ENCODE data around the gene KLRC3. TPM values are rescaled to one million over a fixed set of nuclear protein-coding genes. Genes with fewer than 3 reads are reported as not detected.
"Not testable (repeated sequence)": the region's sequence is repeated elsewhere in the genome, so short reads cannot be mapped to it uniquely, and the experiment has no call there.

The KLRC3 gene
- polyA plus RNA-seq = under 1 TPM in 2 of 3 donors, not detected in 1; 0.17 to 0.27 TPM

GRCh38 chr12:10420334-10420733 lies at the start of gene KLRC3:
Gene KLRC3, minus strand, starts transcription at chr12:10420595. Its CDS starts 45 bp downstream, at chr12:10420550.
- 16 to 54% (median 19%) methylated on average over 1 of the region's 1 CpG for WGBS, 3 donors
- not testable (repeated sequence) for H3K27ac ChIP-seq (ENCODE audit: low read depth, low read length)

GRCh38 chr12:10469701-10470100 lies 49.3 kb upstream of the KLRC3 start:
- no peak overlapping the region for H3K27ac ChIP-seq (ENCODE audit: low read depth, low read length)
- WGBS, 3 donors = 83 to 93% (median 86%) methylated on average over 1 of the region's 1 CpG

DNA sequence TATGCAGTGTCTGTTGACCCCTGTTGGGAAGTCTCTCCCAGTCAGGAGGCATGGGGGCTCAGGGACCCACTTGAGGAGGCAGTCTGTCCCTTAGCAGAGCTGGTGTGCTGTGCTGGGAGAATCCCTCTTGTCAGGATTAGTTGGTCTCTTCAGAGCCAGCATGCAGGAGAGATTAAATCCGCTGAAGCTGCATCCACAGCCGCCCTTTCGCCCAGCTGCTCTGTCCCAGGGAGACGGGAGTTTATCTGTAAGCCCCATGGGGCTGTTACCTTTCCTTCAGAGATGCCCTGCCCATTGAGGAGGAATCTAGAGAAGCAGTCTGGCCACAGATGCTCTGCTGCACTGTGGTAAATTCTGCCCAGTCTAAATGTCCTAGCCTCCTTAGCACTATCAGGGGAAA lies 45.9 kb upstream of the KLRC3 start:
- no peak overlapping the region for H3K27ac ChIP-seq (ENCODE audit: low read depth, low read length)
- WGBS, 3 donors = 82 to 90% (median 89%) methylated on average over 4 of the region's 4 CpGs

DNA sequence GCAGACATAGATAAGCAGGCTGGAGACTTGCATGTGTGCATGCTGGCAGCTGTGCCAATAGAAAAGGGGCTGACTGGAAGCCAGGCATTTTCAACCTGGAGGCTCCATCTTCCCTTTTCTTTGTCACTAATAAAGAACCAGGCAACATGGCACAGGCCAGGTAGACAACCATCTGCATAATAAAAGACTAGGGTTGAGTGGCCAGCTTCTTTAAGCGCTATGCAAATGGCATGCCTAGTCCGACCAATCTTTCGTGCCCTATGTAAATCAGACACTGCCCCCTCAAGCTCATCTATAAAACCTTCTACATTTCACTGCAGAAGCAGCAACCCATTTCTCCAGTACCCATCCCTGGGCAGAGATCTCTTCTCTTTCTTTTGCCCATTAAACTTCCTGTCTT lies 37.4 kb upstream of the KLRC3 start:
- 83 to 94% (median 93%) methylated on average over 3 of the region's 3 CpGs for WGBS, 3 donors
- H3K27ac ChIP-seq (ENCODE audit: low read depth, low read length) = no peak overlapping the region

GRCh38 chr12:10456856-10457255 lies 36.5 kb upstream of the KLRC3 start:
- 76 to 92% (median 91%) methylated on average over 2 of the region's 2 CpGs for WGBS, 3 donors
- H3K27ac ChIP-seq (ENCODE audit: low read depth, low read length) = no peak overlapping the region

DNA sequence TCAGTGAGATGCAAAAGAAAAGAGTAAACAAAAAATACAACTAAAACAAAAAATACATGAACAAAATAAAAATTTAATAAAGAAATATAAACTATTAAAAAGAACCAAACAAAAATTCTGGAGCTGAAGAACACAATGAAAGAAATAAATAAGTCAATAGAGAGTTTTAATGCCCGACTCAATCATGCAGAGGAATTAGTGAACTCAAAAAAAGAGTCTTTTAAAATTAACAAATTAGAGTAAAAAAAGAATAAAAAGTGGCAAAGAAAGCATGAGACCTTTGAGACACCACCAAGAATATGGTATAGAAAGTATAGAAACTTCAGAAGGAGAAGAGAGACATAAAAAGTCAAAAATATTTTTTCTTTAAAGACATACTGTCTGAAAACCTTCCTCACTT lies 35.4 kb upstream of the KLRC3 start:
- 86 to 95% (median 89%) methylated on average over 1 of the region's 1 CpG for WGBS, 3 donors
- H3K27ac ChIP-seq (ENCODE audit: low read depth, low read length) = no peak overlapping the region

- 45 to 60% (median 59%) methylated on average over 1 of the region's 1 CpG for WGBS, 3 donors
- no peak overlapping the region for H3K27ac ChIP-seq (ENCODE audit: low read depth, low read length)
Measured at GRCh38 chr12:10454531-10454930, 34.1 kb upstream of the KLRC3 start.

DNA sequence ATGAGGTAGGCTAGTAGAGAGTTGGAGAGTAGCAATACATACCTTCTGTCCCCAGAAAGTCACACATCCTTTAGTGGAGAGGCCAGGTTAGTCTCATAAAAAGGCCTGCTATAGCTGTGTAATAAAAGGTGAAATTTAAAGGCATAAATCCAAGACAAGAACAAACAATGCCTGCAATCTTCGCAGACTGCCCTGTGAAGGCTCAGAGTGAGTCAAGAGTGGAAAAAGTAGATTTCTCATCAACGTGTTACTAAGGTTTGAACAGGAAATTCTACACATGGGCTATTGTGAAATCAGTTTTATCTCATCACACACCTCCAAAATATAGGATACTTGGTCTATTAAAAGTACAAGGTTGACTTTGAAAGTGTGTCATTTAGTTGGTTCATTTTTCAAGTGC lies 32.8 kb upstream of the KLRC3 start, which contains the start of gene KLRC1:
Gene KLRC1 (minus strand): TSS at position 222 of the 400 bp plus-strand sequence. CDS start 2,221 bp downstream, outside the sequence.
- no peak within 1 kb of the TSS for H3K27ac ChIP-seq (ENCODE audit: low read depth, low read length)
- WGBS, 3 donors = 40 to 56% (median 49%) methylated on average over 2 of the region's 2 CpGs

- 90 to 94% (median 93%) methylated on average over 4 of the region's 4 CpGs for WGBS, 3 donors
- no peak overlapping the region for H3K27ac ChIP-seq (ENCODE audit: low read depth, low read length)
Measured at GRCh38 chr12:10448236-10448635, 27.8 kb upstream of the KLRC3 start.

DNA sequence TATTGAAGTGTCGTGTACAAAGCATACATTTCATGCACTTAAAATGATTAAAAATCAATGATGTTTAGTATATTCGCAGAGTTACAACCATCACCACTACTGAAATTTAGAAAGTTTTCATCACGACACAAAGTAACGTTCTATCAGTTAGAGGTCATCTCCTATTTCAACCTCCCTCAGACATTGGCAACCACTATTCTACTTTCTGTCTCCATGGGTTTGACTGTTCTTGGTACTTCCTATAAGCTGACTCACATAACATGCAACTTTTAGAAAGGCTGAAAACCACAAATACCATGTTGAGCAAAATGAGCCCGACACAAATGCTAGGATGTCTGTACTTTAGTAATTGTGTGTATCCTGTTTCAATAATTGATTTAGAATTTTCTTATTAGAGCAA lies 25.7 kb upstream of the KLRC3 start:
- WGBS, 3 donors = 76 to 79% (median 79%) methylated on average over 5 of the region's 5 CpGs
- H3K27ac ChIP-seq (ENCODE audit: low read depth, low read length) = not testable (repeated sequence)

DNA sequence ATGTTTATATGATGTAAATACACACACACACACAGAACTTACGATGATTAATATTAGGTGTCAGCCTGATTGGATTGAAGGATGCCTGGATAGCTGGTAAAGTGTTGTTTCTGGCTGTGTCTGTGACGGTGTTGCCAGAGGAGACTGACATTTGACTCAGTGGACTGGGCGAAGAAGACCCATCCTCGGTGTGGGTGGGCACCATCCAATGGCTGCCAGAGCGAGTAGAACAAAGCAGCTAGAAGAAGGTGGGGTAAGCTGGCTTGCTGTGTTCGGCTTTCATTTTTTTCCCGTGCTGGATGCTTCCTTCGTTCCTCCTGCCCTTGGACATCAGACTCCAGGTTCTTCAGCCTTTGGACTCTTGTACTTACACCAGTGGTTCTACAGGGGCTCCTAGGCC lies 20.7 kb upstream of the KLRC3 start:
- WGBS, 3 donors = 89 to 92% (median 91%) methylated on average over 8 of the region's 8 CpGs
- not testable (repeated sequence) for H3K27ac ChIP-seq (ENCODE audit: low read depth, low read length)

DNA sequence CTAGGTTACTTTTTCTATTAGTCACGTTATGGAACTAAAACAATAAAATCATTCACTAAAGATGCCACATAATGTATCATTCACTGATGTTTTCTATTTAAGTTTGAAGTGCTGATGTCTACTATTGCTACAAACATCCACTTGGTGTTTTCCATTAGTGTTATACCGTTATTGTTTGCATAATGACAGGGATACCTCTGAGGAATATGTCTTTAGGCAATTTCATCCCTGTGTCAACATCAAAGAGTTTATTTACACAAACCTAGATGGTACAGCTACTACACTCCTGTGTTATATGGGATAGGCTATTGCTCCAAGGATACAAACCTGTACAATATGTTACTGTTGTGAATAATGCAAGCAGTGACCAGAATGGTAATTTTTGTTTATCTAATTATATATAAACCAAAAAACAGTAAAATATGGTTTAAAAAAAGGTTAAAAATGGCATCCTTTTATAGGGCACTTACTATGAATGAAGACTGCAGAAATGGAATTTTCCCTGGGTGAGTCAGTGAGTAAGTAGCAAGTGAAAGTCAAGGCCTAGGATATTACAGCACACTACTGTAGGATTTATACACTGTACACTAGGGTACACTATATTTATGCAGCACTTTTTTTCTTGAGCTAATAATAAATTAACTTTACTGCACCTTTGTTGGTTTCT lies 19.3 kb upstream of the KLRC3 start:
- not testable (repeated sequence) for H3K27ac ChIP-seq (ENCODE audit: low read depth, low read length)
- WGBS, 3 donors = 64 to 75% (median 65%) methylated on average over 1 to 2 of the region's 2 CpGs

DNA sequence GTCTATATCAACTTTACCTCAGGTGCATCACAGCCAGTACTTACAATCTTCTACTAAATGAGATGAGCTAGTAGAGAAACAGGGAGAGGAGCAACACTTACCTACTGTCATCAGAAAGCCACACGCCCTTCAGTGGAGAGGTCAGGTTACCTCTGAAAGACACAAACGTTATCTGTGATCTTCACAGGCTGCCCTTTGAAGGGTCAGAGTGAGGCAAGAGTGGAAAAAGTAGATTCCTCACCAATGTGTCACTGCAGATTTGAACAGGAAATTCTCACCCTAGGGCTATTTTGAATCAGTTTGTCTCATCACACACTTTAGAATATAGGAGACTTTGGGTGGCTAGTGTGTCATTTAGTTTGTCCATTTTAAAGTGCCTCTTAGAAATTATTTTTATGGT lies 17.2 kb upstream of the KLRC3 start:
- 33 to 40% (median 40%) methylated on average over 1 of the region's 2 CpGs for WGBS, 3 donors

DNA sequence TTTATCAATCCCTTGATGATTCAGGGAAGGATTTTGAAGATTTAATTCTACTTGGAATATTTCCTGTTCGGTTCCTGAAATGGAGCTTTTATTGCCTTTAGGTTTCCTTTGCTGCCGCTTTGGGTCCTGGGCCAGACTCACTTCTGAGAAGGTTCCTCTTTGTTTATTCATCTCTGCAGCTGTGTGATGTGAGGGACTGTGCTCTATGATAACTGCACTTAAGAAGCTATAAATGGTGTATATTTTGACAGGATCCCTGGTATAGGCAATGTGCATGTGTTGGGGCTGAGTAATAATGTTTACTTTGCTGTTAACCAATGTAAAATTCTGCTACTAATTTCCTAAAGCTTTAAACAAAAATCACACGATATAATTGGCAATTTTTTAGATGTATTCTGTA lies 15.4 kb upstream of the KLRC3 start, which contains the start of gene KLRC2:
Gene KLRC2 (minus strand): TSS at position 195 of the 400 bp plus-strand sequence. CDS start 24 bp downstream, at position 171.
- 23 to 44% (median 37%) methylated on average over 3 of the region's 3 CpGs for WGBS, 3 donors
- not testable (repeated sequence) for H3K27ac ChIP-seq (ENCODE audit: low read depth, low read length)

More for the DNA sequence above, 17.2 kb upstream of the KLRC3 start:
- H3K27ac ChIP-seq (ENCODE audit: low read depth, low read length) = not testable (repeated sequence)

- H3K27ac ChIP-seq (ENCODE audit: low read depth, low read length) = not testable (repeated sequence)
- 77 to 89% (median 83%) methylated on average over 4 of the region's 4 CpGs for WGBS, 3 donors
Measured at GRCh38 chr12:10430623-10431022, 10.2 kb upstream of the KLRC3 start.

DNA sequence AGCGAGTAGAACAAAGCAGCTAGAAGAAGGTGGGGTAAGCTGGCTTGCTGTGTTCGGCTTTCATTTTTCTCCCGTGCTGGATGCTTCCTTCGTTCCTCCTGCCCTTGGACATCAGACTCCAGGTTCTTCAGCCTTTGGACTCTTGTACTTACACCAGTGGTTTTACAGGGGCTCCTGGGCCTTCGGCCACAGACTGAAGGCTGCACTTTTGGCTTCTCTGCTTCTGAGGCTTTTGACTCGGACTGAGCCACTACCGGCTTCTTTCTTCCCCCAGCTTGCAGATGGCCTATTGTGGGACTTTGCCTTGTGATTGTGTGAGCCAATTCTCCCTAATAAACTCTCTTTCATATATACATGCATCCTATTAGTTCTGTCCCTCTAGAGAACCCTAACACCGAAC lies 5.5 kb upstream of the KLRC3 start:
- 84 to 94% (median 85%) methylated on average over 4 to 8 of the region's 8 CpGs for WGBS, 3 donors
- not testable (repeated sequence) for H3K27ac ChIP-seq (ENCODE audit: low read depth, low read length)

- 80 to 92% (median 92%) methylated on average over 1 of the region's 1 CpG for WGBS, 3 donors
- not testable (repeated sequence) for H3K27ac ChIP-seq (ENCODE audit: low read depth, low read length)
Measured at GRCh38 chr12:10424260-10424899, 4.0 kb upstream of the KLRC3 start.

DNA sequence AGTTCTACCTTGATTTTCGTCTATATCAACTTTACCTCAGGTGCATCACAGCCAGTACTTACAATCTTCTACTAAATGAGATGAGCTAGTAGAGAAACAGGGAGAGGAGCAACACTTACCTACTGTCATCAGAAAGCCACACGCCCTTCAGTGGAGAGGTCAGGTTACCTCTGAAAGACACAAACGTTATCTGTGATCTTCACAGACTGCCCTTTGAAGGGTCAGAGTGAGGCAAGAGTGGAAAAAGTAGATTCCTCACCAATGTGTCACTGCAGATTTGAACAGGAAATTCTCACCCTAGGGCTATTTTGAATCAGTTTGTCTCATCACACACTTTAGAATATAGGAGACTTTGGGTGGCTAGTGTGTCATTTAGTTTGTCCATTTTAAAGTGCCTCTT lies 1.8 kb upstream of the KLRC3 start:
- WGBS, 3 donors = 20 to 59% (median 55%) methylated on average over 1 to 2 of the region's 3 CpGs
- H3K27ac ChIP-seq (ENCODE audit: low read depth, low read length) = not testable (repeated sequence)

DNA sequence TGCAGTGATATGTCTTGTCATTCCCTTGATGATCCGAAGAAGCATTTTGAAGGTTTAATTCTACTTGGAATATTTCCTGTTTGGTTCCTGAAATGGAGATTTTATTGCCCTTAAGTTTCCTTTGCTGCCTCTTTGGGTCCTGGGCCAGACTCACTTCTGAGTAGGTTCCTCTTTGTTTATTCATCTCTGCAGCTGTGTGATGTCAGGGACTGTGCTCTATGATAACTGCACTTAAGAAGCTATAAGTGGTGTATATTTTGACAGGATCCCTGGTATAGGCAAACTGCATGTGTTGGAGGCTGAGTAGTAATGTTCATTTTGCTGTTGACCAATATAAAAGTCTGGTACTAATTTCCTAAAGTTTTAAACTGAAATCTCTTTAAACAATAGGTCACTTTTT lies 11.0 kb downstream of the KLRC3 start, which contains the start of gene KLRC4:
Gene KLRC4 (minus strand): TSS at position 366 of the 400 bp plus-strand sequence. CDS start 182 bp downstream, at position 184.
- 0 to 54% (median 29%) methylated on average over 1 of the region's 1 CpG for WGBS, 3 donors
- H3K27ac ChIP-seq (ENCODE audit: low read depth, low read length) = no peak within 1 kb of the TSS

GRCh38 chr12:10408842-10409241 lies 11.6 kb downstream of the KLRC3 start:
- WGBS, 3 donors = 55 to 66% (median 65%) methylated on average over 3 of the region's 3 CpGs
- no peak overlapping the region for H3K27ac ChIP-seq (ENCODE audit: low read depth, low read length)

All from adipose tissue (tissue), 3 donors.